ENCODE measurements around the gene KCTD16.
A peak's percentile ranks its signal among the peaks of the same experiment; 100 is the strongest.

KCTD16 gene

DNA sequence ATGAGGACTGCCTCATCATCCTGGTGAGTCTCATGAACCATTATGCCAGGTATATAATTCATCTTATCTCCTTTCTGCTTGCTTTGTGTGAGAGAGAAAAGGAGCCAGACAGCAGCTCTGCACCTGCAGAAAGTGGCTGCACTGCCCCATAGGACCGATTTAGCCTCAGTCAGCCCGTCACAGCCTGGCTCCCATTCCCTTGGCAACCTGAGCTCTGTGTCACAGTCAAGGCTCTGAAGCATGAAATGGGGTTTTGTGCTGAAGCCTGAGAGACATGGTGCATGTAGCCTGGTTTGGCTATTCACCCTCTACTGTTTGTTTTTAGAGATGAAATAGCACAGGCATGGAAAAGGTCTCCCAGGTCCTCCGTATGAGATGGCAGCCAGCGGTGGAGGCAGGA is 198.3 kb downstream of the KCTD16 start:
- no peak for TF ChIP-seq ZFX (IDR thresholded peaks at IDR 0.05; ENCODE audit: borderline replicate concordance)
- TF ChIP-seq, protein P1, sequence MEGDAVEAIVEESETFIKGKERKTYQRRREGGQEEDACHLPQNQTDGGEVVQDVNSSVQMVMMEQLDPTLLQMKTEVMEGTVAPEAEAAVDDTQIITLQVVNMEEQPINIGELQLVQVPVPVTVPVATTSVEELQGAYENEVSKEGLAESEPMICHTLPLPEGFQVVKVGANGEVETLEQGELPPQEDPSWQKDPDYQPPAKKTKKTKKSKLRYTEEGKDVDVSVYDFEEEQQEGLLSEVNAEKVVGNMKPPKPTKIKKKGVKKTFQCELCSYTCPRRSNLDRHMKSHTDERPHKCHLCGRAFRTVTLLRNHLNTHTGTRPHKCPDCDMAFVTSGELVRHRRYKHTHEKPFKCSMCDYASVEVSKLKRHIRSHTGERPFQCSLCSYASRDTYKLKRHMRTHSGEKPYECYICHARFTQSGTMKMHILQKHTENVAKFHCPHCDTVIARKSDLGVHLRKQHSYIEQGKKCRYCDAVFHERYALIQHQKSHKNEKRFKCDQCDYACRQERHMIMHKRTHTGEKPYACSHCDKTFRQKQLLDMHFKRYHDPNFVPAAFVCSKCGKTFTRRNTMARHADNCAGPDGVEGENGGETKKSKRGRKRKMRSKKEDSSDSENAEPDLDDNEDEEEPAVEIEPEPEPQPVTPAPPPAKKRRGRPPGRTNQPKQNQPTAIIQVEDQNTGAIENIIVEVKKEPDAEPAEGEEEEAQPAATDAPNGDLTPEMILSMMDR (IDR thresholded peaks at IDR 0.05): no peak
- no peak overlapping the region for H3K27ac ChIP-seq

DNA sequence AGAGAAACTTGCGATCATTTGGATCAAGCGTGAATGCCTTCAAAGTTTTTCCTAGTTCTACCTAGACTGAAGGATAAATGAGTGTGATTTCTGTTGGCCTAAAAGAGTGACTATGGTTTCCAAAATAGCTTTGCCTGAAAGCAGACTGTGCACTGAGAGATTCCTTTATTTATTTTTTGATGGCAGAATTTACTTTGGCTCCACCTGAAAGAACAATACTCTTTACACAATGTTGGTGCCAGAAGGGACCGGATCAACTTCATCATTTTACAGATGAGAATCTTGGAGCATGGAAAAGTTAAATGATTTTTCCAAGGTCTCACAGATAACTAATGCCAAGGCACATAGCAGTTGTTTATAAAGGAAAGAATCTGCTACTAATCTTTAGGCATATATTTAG is 199.6 kb downstream of the KCTD16 start:
- no peak for TF ChIP-seq ZFX (IDR thresholded peaks at IDR 0.05; ENCODE audit: borderline replicate concordance)
- TF ChIP-seq, protein P1 (IDR thresholded peaks at IDR 0.05): no peak
- H3K27ac ChIP-seq: peak overlapping the region; percentile 25; the same call in 1 of the 2 replicates

DNA sequence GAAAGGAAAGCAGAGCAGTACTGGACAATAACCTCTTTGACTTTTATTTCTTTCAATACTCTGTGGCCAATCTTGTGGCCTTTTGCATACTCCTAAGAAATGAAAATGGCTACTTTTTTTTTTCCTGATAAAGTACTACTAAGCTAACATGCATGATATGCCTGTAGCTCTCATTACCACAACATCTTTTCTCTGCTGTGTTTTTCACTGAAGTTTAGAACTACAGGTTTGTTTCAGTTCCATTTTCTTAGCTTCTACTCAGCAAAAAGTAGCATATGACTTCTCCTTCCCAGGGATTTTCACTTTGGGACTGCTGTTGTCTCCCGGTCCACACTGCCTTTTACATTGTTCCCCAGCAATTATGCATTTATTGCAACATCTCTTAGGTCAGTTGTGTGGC is 204.0 kb downstream of the KCTD16 start:
- TF ChIP-seq, protein P1 (IDR thresholded peaks at IDR 0.05): no peak
- TF ChIP-seq ZFX (IDR thresholded peaks at IDR 0.05; ENCODE audit: borderline replicate concordance): no peak

DNA sequence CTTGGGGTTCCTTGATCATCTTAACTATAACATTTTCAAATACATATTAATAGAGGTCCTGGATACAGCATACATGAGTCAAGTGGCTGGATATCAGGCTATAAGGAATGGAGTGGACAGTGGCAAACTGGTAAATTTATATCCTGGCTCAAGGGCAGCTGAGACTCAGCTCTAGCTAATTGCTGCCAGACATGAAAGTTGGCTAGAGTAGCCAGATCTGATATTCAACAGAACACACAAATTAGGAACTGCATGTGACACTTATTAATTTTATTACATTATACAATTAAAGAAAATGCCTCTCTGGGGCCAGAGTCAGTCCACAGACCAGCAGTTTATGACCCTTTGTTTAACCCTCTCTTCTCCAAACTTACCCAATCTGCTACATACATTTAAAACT is 206.5 kb downstream of the KCTD16 start:
- TF ChIP-seq, protein P1 (IDR thresholded peaks at IDR 0.05): no peak
- no peak for TF ChIP-seq ZFX (IDR thresholded peaks at IDR 0.05; ENCODE audit: borderline replicate concordance)
- no peak overlapping the region for H3K27ac ChIP-seq

More for the DNA sequence above, 204.0 kb downstream of the KCTD16 start:
- no peak overlapping the region for H3K27ac ChIP-seq

DNA sequence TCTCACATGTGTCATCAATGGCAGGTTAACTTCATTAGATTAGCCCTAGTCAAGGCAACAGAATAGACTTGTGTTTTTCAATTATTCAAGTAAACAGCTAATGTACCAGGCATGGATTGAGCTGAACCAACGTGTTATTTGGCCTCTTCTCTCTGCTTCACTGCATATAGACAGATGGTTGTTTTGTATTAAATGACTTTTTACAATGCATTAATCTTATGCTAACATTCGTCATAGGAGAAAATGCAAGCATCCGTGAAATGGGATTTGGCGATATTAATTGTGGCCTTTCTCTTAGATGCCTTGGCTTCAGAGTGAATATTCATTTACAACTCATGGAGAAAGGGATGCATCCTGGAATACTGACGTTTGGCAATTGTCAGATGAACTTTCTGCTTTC is 208.0 kb downstream of the KCTD16 start:
- no peak for TF ChIP-seq ZFX (IDR thresholded peaks at IDR 0.05; ENCODE audit: borderline replicate concordance)
- TF ChIP-seq, protein P1 (IDR thresholded peaks at IDR 0.05): no peak
- no peak overlapping the region for H3K27ac ChIP-seq

DNA sequence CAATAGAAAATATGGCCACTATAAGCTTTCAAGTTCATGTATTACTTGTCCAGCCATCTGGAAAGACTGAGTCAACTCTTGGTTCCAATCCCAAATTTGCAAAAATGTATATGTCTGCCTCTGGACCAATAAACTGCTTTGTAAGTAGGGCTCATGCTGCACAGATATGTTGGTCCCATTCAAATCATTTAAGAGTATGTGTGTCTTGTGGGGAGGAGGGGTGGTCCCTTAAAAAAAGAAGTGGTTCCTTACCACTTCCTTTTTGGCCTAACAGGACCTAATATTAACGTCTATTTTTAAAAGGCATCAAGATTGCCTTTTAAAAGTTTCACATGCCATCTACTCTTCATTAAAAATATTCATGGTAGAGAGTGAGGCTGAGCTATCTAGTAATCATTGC is 214.9 kb downstream of the KCTD16 start:
- H3K27ac ChIP-seq: no peak overlapping the region
- TF ChIP-seq, protein P1 (IDR thresholded peaks at IDR 0.05): no peak
- TF ChIP-seq ZFX (IDR thresholded peaks at IDR 0.05; ENCODE audit: borderline replicate concordance): no peak

DNA sequence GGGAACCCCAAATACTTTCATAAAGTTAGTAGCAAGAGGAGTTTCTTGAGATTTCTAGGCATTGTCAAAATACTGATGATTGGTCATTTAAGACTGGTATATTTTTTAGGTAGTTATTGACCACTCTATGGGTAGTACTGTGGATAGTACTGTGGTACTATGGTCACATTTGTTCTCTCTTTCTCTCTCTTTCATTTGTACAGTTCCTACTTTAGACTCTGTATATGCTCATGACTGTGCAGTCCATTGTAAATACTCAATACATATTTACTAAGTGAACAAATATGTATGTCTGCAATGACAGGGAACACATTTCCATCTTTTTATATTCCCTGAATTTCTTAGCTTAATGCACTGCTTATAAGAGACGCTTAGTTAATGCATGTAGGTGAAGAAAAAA is 215.6 kb downstream of the KCTD16 start:
- TF ChIP-seq, protein P1 (IDR thresholded peaks at IDR 0.05): no peak
- TF ChIP-seq ZFX (IDR thresholded peaks at IDR 0.05; ENCODE audit: borderline replicate concordance): no peak
- no peak overlapping the region for H3K27ac ChIP-seq
